Astrocyte of the cerebellum (primary cell): ENCODE data around the gene NYAP2.

Experiments used
- DNase-seq: peaks from one replicate; pipeline ENCODE4 v3.0.0-alpha.2; 2011; ENCODE audit warnings: low read depth
- H3K4me3 ChIP-seq: 2 replicates; pipeline ENCODE4 v1.5.1; 2011; ENCODE audit warnings: mild to moderate bottlenecking, low read depth, low read length, moderate library complexity
- in situ Hi-C: cut with HindIII; loops from 2 replicates; pipeline ENCODE4 v1.10.0; 2017; ENCODE audit warnings: low sequenced_read_pairs
- TF ChIP-seq, protein P1 (sequence below): IDR thresholded peaks from 2 replicates; pipeline ENCODE4 v1.5.1; 2012; ENCODE audit warnings: low read length, low read depth, moderate library complexity, mild to moderate bottlenecking; ENCODE audit errors: missing control alignments

Gene NYAP2

DNA sequence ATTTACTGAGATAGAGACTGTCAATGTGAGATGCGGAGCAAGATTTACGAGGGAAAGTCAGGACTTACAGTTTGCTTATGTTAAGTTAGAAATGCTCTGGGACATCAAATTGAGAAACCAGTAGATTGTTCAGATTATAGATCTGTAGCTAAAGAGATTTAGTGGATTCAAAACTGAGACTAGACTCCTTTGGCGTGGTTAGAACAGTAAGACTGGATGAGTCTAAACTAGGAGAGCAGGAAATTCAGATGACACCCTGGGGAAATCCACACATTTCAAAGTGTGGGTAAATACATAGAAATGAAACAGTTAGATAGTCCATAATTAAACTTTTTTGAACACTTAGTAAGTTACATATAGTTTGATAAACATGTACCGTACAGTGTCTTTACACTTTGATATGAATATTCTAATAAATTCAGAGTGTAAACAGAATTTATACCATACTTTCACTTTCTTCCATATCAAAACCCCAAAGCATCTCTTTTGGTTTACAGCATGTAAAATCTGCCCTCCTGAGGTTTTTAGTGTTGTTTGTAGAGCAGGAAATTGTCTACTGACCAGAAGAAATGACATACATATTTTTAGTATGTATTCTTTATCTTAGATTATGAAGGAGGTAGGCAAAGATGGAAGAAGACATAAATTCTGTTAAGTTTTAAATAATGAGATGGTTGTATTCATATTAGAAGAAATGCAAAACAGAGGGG is 231.5 kb downstream of the NYAP2 start:
- DNase-seq = no peak
- TF ChIP-seq, protein P1, sequence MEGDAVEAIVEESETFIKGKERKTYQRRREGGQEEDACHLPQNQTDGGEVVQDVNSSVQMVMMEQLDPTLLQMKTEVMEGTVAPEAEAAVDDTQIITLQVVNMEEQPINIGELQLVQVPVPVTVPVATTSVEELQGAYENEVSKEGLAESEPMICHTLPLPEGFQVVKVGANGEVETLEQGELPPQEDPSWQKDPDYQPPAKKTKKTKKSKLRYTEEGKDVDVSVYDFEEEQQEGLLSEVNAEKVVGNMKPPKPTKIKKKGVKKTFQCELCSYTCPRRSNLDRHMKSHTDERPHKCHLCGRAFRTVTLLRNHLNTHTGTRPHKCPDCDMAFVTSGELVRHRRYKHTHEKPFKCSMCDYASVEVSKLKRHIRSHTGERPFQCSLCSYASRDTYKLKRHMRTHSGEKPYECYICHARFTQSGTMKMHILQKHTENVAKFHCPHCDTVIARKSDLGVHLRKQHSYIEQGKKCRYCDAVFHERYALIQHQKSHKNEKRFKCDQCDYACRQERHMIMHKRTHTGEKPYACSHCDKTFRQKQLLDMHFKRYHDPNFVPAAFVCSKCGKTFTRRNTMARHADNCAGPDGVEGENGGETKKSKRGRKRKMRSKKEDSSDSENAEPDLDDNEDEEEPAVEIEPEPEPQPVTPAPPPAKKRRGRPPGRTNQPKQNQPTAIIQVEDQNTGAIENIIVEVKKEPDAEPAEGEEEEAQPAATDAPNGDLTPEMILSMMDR = no peak
- no peak overlapping the region for H3K4me3 ChIP-seq
- in situ Hi-C loops = no loop called here

- in situ Hi-C loops = no loop called here
- DNase-seq = no peak
- no peak overlapping the region for H3K4me3 ChIP-seq
- TF ChIP-seq, protein P1 = no peak
These were observed 232.8 kb downstream of the NYAP2 start for GRCh38 chr2:225632351-225632750.

DNA sequence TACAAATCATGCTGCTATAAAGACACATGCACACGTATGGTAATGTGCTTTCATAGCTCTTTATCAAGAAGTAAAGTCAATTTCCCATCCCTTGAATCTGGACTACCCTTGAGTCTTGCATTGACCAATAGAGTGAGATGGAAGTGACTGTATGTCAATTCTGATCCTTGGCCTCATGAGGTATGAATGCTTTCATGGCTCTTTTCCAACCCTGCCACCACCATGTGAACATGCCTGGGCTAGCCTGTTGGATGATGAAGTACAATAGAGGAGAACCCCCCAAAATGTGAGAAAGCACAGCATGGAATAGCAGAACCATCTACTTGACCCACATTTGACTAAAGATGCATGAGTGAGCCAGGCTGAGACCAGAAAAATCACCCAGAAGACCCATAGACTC is 237.0 kb downstream of the NYAP2 start:
- no peak overlapping the region for H3K4me3 ChIP-seq
- in situ Hi-C loops = no loop called here
- DNase-seq = no peak
- TF ChIP-seq, protein P1 = no peak

- no peak overlapping the region for H3K4me3 ChIP-seq
- TF ChIP-seq, protein P1 = no peak
- DNase-seq = no peak
- in situ Hi-C loops = no loop called here
These were observed 237.7 kb downstream of the NYAP2 start for GRCh38 chr2:225637259-225637658.

GRCh38 chr2:225640550-225640949 is 241.0 kb downstream of the NYAP2 start:
- no peak overlapping the region for H3K4me3 ChIP-seq
- in situ Hi-C loops = no loop called here
- DNase-seq = no peak
- TF ChIP-seq, protein P1 = no peak

GRCh38 chr2:225649274-225649673 is 249.8 kb downstream of the NYAP2 start:
- no peak overlapping the region for H3K4me3 ChIP-seq
- DNase-seq = no peak
- TF ChIP-seq, protein P1 = no peak
- in situ Hi-C loops = no loop called here
